ENCODE results near the gene GOLGA3.
A peak's percentile ranks its signal among the peaks of the same experiment; 100 is the strongest.
"Not testable (repeated sequence)": the region's sequence is repeated elsewhere in the genome, so short reads cannot be mapped to it uniquely, and the experiment has no call there.

Gene GOLGA3

GRCh38 chr12:132761921-132762583 lies 66.6 kb downstream of the GOLGA3 start:
- peak; percentile 84 for DNase-seq (ENCODE audit: insufficient read length, low spot score)
- no peak for FAIRE-seq
- TF ChIP-seq CTCF (IDR thresholded peaks at IDR 0.05; ENCODE audit: insufficient read depth, missing control alignments): no peak

- FAIRE-seq: no peak
- peak; percentile 41 for DNase-seq (ENCODE audit: insufficient read length, low spot score)
- no peak for TF ChIP-seq CTCF (IDR thresholded peaks at IDR 0.05; ENCODE audit: insufficient read depth, missing control alignments)
These were observed 67.4 kb downstream of the GOLGA3 start, which contains the start of gene ANKLE2 for GRCh38 chr12:132761032-132761920. TSS of gene ANKLE2 (minus strand) at chr12:132761832. CDS start at chr12:132761798, 34 bp downstream.

GRCh38 chr12:132759359-132759758 lies 69.3 kb downstream of the GOLGA3 start:
- DNase-seq (ENCODE audit: insufficient read length, low spot score) (no peak), FAIRE-seq (no peak)
- TF ChIP-seq CTCF (IDR thresholded peaks at IDR 0.05; ENCODE audit: insufficient read depth, missing control alignments): no peak

DNA sequence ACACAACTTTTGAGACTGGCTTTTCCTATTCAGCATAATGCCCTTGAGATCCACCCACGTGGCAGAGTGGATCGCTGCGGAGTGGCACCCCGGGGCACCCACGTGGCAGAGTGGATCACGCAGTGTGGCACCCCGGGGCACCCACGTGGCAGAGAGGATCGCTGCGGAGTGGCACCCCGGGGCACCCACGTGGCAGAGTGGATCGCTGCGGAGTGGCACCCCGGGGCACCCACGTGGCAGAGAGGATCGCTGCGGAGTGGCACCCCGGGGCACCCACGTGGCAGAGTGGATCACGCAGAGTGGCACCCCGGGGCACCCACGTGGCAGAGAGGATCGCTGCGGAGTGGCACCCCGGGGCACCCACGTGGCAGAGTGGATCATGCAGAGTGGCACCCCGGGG lies 69.8 kb downstream of the GOLGA3 start:
- not testable (repeated sequence) for FAIRE-seq; DNase-seq (ENCODE audit: insufficient read length, low spot score)

DNA sequence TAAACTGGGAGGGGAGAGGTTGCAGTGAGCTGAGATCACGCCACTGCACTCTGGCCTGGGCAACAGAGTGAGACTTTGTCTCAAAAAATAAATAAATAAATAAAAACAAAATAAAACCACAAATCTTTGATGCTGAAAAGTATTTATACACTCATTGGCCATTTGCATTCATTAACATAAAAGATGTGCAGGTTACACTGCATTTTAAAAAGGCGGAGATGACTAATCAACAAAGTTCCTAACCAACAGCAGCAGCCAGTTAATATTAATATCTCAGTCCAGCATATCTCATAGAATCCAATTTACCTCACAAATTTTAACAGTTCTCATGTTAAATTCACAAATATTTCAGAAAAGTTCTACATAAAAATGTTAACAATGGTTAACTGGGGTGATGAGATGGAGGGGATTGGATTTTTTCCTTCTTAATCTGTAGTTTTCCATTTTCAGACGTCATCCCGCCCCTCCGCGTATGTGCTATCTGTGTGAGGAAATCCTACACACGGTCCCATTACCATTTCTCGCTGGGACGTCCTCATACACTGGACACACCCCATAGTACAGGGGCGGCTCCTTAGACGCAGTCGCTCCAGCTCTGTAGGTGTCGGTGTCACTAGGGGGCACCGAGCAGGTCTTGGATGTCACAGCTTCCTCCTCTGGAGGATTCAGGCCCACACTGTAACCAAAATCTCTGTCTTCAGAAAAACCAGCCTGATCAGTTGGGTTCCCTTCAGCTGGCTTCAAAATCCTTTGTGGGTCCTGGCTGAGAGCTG lies 74.3 kb downstream of the GOLGA3 start:
- no peak for TF ChIP-seq CTCF (IDR thresholded peaks at IDR 0.05; ENCODE audit: insufficient read depth, missing control alignments)
- DNase-seq (ENCODE audit: insufficient read length, low spot score) (no peak), FAIRE-seq (no peak)

DNA sequence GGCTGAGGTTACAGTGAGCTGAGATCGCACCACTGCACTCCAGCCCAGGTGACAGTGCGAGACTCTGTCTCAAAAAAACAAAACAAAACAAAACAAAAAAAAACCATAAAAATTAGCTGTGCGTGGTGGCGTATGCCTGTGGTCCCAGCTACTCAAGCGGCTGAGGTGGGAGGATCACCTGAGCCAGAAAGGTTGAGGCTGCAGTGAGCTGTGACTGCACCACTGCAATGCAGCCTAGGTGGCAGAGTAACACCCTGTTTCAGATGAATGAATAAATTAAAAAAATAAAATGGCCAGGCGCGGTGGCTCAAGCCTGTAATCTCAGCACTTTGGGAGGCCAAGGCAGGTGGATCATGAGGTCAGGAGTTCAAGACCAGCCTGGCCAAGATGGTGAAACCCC lies 75.0 kb downstream of the GOLGA3 start:
- FAIRE-seq; DNase-seq (ENCODE audit: insufficient read length, low spot score): not testable (repeated sequence)

- FAIRE-seq (no peak), DNase-seq (ENCODE audit: insufficient read length, low spot score) (no peak)
- TF ChIP-seq CTCF (IDR thresholded peaks at IDR 0.05; ENCODE audit: insufficient read depth, missing control alignments): no peak
These were observed 80.3 kb downstream of the GOLGA3 start for GRCh38 chr12:132748319-132748718.

All from D721Med (cell line).